Measurements from ENCODE around the gene ASTN1. TPM values are rescaled to one million over a fixed set of nuclear protein-coding genes. Genes with fewer than 3 reads are reported as not detected.

Gene ASTN1
- not detected for total RNA-seq

DNA sequence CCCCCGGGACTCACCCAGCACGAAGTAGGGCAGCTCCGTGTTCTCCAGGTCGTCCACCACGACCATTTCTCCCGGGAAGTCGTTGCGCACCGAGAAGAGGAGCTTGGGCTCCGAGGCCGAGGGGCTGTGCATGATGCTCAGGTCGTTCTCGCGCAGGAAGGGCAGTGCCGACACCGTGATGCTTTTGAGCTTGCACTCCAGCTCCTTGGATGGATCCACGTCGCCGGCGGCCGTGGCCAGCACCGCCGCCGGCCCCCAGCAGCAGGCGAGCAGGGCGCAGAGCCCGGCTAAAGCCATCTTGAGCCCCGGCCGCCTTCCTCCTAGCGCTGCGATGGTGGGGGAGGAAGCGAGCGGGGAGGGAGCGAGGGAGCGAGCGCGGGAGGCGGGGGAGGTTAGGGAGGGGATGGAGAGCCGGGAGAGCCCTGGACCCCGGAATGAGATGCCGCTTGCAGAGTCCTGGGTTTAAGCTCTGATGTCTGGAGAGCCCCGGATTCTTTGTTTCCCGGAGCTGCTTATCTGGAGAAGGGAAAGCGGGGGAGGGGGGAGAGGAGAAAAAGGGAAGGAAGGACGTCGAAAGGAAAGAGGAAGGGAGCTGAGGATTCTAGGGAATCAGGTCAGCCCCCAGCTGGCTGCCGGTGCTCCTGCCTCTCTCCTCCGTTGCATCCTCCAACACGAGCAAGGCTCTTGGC lies at the start of gene ASTN1:
TSS of gene ASTN1 (minus strand) at position 333 of the 689 bp plus-strand sequence. CDS start at position 297, 36 bp downstream.
- H3K36me3 Mint-ChIP-seq, result peaks cover 8 to 17% of the 10 kb centered on the region in 2 donors
- no peak for DNase-seq (ENCODE audit: low spot score in 2 of 2)
- ATAC-seq, result no peak
- H3K27ac Mint-ChIP-seq, result no peak within 1 kb of the TSS
- H3K9me3 Mint-ChIP-seq, result peaks cover 5 to 22% of the 10 kb centered on the region in 2 donors

DNA sequence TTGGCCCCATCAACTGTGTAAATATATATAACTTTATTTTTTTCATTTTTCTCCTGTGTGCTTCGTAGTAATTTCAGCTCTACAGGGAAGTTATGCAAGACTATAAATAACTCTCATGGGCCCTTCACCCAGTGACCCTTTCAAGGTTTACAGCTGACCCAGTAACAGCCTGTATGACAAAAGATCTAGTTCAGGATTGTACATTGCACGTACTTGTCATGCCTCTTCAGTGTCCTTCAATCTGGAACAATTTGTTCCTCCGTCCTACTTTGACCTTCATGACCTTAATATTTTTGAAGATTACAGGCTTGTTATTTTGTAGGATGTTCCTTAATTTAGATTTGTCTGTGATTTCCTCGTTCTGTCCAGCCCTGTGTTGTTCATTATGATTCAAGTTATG lies 46.7 kb upstream of the ASTN1 start:
- peaks cover 4 to 12% of the 10 kb centered on the region in 2 donors for H3K9me3 Mint-ChIP-seq
- ATAC-seq, result no peak
- no peak for DNase-seq (ENCODE audit: low spot score in 2 of 2)
- no peaks in the 10 kb centered on the region for H3K36me3 Mint-ChIP-seq
- no peak overlapping the region for H3K27ac Mint-ChIP-seq

- Mint-ChIP-seq H3K36me3 (no peaks in the 10 kb centered on the region), H3K27ac (no peak overlapping the region), H3K9me3 (peaks cover 0 to 7% of the 10 kb centered on the region in 2 donors)
- no peak for ATAC-seq
- DNase-seq (ENCODE audit: low spot score in 2 of 2), result no peak
These were observed 45.6 kb upstream of the ASTN1 start for GRCh38 chr1:177210071-177210470.

- DNase-seq (ENCODE audit: low spot score in 2 of 2) (no peak), ATAC-seq (no peak)
- Mint-ChIP-seq H3K36me3 (no peaks in the 10 kb centered on the region), H3K27ac (no peak overlapping the region), H3K9me3 (peaks cover 0 to 4% of the 10 kb centered on the region in 2 donors)
These were observed 44.8 kb upstream of the ASTN1 start for GRCh38 chr1:177209357-177209756.

DNA sequence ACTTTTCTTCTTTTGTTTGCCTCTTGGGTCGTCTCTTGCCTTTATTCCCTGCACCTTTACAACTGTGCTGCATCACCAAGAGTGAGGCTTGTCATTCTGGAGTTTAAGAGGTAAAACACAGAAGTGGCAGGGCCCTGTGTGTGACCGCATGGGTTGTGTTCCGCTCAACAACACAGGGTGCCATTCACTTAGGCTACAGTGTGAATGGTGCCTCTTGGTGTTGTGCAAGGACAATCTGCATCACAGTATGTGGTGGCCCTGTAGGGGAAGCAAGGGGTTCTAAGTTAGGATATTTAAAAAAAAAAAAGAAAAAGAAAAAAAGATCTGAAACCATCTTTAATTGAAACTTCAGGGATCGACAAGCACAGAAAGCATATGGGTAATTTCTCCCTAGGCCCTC lies 44.4 kb upstream of the ASTN1 start:
- DNase-seq (ENCODE audit: low spot score in 2 of 2) (no peak), ATAC-seq (no peak)
- H3K27ac Mint-ChIP-seq, result no peak overlapping the region
- peaks cover 2 to 4% of the 10 kb centered on the region in 2 donors for H3K9me3 Mint-ChIP-seq
- H3K36me3 Mint-ChIP-seq, result no peaks in the 10 kb centered on the region

- Mint-ChIP-seq H3K27ac (no peak overlapping the region), H3K36me3 (no peaks in the 10 kb centered on the region), H3K9me3 (peaks cover 7 to 8% of the 10 kb centered on the region in 2 donors)
- DNase-seq (ENCODE audit: low spot score in 2 of 2) (no peak), ATAC-seq (no peak)
These were observed 42.4 kb upstream of the ASTN1 start for GRCh38 chr1:177206831-177207355.

DNA sequence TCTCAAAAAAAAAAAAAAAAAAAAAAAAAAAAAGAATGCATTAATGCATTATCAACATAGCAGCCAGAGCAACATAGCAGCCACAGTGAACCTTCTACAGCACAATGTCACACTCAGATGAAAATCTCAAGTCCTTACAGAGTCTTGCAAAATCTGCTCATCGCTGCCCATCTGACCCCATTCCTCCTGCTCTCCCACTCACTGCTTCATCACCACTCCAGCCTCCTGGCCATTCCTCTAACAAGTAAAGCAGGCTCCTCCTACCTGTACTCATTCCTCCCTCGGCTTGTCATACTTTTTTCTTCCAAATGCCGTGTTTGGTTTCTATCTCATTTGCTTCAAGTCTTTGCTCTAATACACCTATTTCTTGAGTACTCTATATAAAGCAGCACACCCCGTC lies 35.8 kb upstream of the ASTN1 start:
- Mint-ChIP-seq H3K36me3 (no peaks in the 10 kb centered on the region), H3K9me3 (peaks cover 11 to 23% of the 10 kb centered on the region in 2 donors), H3K27ac (no peak overlapping the region)
- ATAC-seq, result no peak
- DNase-seq (ENCODE audit: low spot score in 2 of 2), result no peak

DNA sequence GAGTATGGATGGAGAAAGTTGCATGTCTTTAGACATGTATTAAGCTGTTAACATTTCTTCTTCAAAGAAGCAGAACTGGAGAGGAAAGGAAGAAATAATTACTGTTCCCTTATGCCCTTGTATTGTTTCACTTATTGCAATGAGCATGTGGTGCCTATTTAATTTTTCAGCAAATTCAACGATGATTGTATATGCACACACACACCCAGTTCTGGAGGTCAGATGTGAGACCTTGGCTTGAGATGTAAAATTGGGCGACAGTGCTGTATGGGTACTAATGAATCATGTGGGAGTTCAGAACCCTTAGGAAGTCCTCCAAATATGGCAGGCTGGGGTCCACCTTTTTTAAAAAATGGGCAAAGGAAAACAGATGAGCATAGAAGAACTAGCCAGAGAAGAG lies 33.7 kb upstream of the ASTN1 start:
- no peak for ATAC-seq
- Mint-ChIP-seq H3K36me3 (no peaks in the 10 kb centered on the region), H3K27ac (no peak overlapping the region), H3K9me3 (peaks cover 10 to 22% of the 10 kb centered on the region in 2 donors)
- no peak for DNase-seq (ENCODE audit: low spot score in 2 of 2)

DNA sequence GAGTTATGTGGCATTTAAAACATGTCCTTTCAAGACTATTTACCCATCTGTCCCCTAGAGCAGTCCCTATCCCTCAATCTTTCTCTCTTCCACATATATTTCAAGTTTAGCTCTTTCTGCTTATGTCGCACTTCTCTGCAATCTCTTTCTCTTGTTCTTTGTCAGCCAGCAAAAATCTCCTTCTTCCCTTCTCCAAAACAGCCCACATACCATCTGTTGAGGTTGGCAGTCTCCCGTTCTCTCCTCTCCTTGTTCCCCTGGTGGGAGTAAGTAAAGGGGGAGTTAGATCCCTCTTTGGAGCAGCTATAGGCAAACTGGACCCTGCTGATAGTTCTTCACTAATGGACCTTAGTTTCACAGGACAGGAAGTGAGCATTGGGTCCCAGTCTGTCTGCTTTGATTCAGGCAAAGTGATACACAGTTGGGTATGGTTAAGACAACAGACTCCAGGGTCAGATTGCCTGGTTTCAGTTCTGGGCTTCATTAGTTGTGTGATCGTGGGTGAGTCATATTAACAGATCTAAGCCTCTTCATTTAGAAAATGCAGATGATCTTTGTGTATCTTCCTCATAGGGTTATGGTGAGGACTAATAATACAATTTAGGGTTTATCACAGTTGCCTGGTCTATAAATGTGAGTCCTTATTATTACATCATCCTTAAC lies 25.9 kb upstream of the ASTN1 start:
- Mint-ChIP-seq H3K27ac (peak overlapping the region in 1 of 2 donors; percentile 50), H3K36me3 (no peaks in the 10 kb centered on the region), H3K9me3 (peaks cover 10 to 19% of the 10 kb centered on the region in 2 donors)
- no peak for ATAC-seq
- no peak for DNase-seq (ENCODE audit: low spot score in 2 of 2)

DNA sequence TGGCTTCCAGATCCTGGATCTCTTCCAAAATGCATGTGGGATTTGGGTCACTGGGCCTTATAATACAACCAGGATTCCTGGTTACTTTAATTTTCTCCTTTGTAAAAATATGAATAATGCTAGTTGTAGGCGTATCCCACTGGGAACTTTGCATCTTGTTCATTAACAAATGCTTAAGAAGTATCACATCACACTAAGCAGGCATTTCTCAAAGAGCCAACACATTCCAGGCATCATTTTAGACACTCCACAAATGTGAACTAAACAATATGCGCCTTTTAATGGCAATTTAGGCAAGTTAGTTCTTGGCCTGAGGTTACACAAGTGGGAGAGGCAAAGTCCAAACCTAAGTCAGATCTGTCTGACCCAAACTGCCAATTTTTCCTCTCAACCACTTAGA lies 22.1 kb upstream of the ASTN1 start:
- H3K36me3 Mint-ChIP-seq, result peaks cover 0 to 4% of the 10 kb centered on the region in 2 donors
- DNase-seq (ENCODE audit: low spot score in 2 of 2), result no peak
- peaks cover 4 to 16% of the 10 kb centered on the region in 2 donors for H3K9me3 Mint-ChIP-seq
- ATAC-seq, result no peak
- no peak overlapping the region for H3K27ac Mint-ChIP-seq

DNA sequence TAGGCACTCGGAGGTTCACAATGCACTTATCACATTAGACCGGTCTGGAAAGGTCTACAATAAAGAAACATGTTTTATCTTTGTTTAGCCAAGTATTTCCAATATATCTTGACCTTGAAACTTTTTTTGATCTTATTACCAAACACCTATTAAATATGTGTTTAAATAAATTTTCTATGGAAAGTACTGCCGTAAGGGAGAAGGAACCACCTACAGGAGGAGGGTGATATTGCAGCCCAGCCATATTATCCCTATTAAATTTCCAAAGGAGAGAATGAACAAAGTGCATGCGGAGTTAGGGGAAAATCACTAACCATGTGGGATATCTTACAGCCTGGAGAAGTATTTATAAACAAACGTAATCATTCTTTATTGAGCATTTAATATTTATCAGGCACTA lies 20.7 kb upstream of the ASTN1 start:
- DNase-seq (ENCODE audit: low spot score in 2 of 2), result no peak
- peaks cover 4 to 12% of the 10 kb centered on the region in 2 donors for H3K9me3 Mint-ChIP-seq
- H3K27ac Mint-ChIP-seq, result no peak overlapping the region
- peaks cover 0 to 4% of the 10 kb centered on the region in 2 donors for H3K36me3 Mint-ChIP-seq
- no peak for ATAC-seq

DNA sequence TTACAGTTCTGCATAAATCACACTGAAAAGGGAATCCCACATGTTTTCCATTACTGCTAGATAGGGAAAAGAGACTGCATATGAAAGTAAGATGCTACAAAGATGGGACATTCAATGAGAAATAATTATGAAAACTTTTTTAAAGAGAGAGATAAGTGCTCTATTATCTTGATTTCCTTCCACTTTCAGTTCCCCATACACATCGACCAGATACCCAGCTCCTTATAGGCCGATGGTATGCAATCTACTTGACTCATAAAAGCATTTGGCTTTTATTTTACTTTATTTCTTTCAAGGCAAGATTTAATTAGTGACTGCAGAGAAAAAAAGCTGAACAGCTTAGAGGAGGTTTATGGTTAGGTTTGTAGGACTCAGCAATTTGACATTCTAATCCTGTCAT lies 19.3 kb upstream of the ASTN1 start:
- peaks cover 4 to 10% of the 10 kb centered on the region in 2 donors for H3K9me3 Mint-ChIP-seq
- DNase-seq (ENCODE audit: low spot score in 2 of 2) (no peak), ATAC-seq (no peak)
- H3K36me3 Mint-ChIP-seq, result peaks cover 0 to 4% of the 10 kb centered on the region in 2 donors
- H3K27ac Mint-ChIP-seq, result no peak overlapping the region

DNA sequence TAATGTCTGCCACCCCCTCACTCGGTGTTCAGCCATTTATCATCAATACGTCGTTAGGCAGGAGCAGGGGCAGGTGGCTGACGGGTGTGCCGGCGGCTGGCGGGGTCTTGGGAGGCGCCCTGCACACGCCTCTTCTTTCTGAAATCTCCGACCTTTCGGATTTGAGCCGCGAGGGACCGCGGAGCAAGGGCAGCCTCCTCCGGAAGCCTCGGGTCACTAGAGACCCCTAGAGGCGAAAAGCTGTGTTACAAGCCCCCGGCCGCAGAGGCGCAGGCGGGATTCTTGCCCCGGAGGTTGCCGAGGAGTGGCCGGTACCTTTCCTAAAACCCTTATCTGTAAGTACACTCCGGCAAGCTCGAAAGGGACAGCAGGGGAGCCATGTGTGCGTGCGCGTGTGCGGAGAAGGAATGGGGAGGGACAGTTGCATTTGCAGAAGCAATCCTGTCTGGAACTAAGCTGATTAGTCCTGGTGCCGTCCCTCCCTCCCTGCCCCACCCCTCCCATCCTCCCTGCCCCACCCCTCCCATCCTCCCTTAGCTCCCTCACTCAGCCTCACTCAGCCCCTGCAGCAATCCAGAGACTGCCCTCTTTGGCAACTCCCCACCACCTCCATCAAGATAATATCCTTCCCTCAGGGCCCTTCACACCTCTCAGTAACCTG lies 17.2 kb upstream of the ASTN1 start:
- Mint-ChIP-seq H3K36me3 (peaks cover 0 to 4% of the 10 kb centered on the region in 2 donors), H3K27ac (no peak overlapping the region), H3K9me3 (peaks cover 0 to 7% of the 10 kb centered on the region in 2 donors)
- ATAC-seq, result peak in 1 of 2 donors; percentile 72
- peak in 1 of 2 donors; percentile 62 for DNase-seq (ENCODE audit: low spot score in 2 of 2)

DNA sequence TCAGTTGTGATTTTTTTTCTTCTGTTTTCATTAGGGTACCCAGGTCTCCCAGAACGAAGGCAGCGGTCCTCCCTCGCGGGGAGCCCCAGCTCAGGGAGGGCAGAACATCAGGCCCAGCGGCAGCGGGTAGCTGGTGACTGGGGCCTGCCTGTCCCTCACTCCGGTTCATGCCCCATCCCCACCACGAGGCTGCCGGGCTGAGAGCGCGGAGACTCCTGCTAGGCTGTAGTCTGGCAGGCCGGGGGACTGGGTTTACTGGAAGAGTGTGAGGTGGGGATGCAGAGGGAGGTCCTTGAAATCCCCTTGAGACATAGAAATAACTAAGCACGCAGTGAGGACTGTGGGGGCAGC lies 16.7 kb upstream of the ASTN1 start:
- DNase-seq (ENCODE audit: low spot score in 2 of 2) (no peak), ATAC-seq (no peak)
- H3K36me3 Mint-ChIP-seq, result peaks cover 0 to 4% of the 10 kb centered on the region in 2 donors
- no peak overlapping the region for H3K27ac Mint-ChIP-seq
- peaks cover 0 to 10% of the 10 kb centered on the region in 2 donors for H3K9me3 Mint-ChIP-seq

DNA sequence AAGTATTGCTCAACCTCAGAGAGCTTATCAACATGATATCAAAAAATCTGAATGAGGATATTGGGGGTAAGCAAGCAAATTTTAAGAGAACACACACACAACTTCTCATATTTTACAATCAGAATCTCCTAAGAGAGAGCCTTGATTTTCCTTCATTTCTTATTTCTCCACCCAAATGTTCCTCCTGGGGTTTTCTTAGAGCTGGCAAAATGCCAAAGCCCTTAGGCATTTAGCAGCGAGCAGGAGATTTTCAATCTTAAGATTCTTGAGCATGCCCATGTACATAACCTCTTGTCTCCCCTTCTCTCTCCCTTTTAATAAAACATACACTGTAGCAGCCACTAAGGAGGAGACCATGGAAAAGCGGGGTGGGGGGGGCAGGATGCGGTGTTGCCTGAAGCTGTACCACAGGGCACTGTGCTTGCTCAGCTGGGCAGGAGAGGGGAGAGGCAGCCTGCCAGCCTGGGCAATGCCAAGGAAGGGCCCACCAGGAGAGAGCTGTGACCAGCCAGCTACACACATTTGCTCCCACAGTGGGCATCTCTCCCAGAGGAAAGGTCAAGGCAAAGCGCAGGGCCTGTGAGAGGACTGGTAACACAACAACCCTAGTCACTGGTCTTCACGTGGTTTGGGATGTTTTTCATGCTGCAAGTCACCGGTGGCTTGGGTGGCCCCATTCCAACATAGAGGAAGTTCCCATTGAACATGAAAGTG lies 10.6 kb upstream of the ASTN1 start:
- Mint-ChIP-seq H3K9me3 (peaks cover 0 to 14% of the 10 kb centered on the region in 2 donors), H3K27ac (no peak overlapping the region), H3K36me3 (peaks cover 0 to 6% of the 10 kb centered on the region in 2 donors)
- no peak for ATAC-seq
- DNase-seq (ENCODE audit: low spot score in 2 of 2), result no peak

DNA sequence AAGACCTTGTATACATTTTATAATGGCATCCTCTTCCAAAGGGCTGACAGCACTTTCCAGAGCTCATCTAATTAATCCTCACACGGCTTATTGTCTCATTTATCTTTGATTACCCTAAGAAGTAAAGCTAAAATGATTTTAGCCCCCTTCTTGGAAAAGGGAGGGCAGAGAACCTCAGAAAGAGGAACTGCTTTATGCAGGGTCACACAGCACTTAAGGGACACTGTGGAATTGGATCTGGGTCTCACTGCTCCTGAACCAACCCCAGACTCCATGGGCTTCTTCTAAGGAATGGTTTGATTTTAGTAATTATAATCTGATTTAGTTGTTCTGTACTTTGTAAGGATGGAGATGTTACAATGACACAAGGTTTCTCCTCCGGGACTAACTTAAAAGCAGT lies 9.5 kb upstream of the ASTN1 start:
- ATAC-seq (no peak), DNase-seq (ENCODE audit: low spot score in 2 of 2) (no peak)
- H3K36me3 Mint-ChIP-seq, result peaks cover 0 to 6% of the 10 kb centered on the region in 2 donors
- peaks cover 0 to 14% of the 10 kb centered on the region in 2 donors for H3K9me3 Mint-ChIP-seq
- no peak overlapping the region for H3K27ac Mint-ChIP-seq

DNA sequence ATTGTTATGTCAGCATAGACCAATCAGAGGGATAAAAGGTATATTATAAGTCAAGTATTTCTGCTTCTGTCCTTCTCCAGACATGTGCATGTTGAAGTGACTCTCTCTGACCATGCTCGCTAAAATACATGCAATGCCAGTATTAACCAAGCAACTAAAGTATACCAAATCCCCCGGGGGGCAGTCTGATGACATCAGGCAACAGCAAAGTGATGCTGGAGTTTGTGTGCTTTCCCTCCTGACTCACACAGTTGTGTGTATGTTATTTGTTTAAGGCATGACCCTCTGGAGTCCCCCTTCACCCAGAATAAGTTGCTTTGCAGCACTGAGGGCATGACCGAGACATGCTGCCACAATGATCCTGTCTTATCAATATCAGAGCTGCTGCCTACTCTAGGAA lies 8.4 kb upstream of the ASTN1 start:
- Mint-ChIP-seq H3K27ac (no peak overlapping the region), H3K9me3 (peaks cover 0 to 7% of the 10 kb centered on the region in 2 donors), H3K36me3 (peaks cover 0 to 6% of the 10 kb centered on the region in 2 donors)
- ATAC-seq (no peak), DNase-seq (ENCODE audit: low spot score in 2 of 2) (no peak)

Measured in activated naive CD4-positive, alpha-beta T cell treated with anti-CD3 and anti-CD28 coated beads, Interleukin-2, amount 50 U/mL, for 72 hours (primary cell).